HL-60 (cell line): ENCODE measurements around the gene CTSH.

Source experiments
- CTCF ChIP-seq: IDR thresholded peaks from one replicate; pipeline ENCODE4 v1.5.1; 2011; ENCODE audit warnings: low read length, control low read depth, inconsistent platforms; ENCODE audit not compliant: insufficient read depth
- GABPA ChIP-seq: IDR thresholded peaks from 2 replicates; pipeline ENCODE4 v1.6.1; 2012; ENCODE audit warnings: low read depth
- POLR2AphosphoS5 ChIP-seq: IDR thresholded peaks from 2 replicates; pipeline ENCODE4 v1.6.1; 2012; ENCODE audit warnings: low read depth
- SPI1 ChIP-seq: IDR thresholded peaks from 2 replicates; pipeline ENCODE4 v1.6.1; 2012; ENCODE audit warnings: low read depth, mild to moderate bottlenecking, borderline replicate concordance

- no peak for TF ChIP-seq CTCF
- no peak for TF ChIP-seq GABPA
- no peak for TF ChIP-seq POLR2AphosphoS5
- TF ChIP-seq SPI1: no peak
These were observed 39.2 kb upstream of the CTSH start for GRCh38 chr15:78984041-78984440.
